ENCODE results near the gene CACNA2D4. TPM values are rescaled to one million over a fixed set of nuclear protein-coding genes. Genes with fewer than 3 reads are reported as not detected.

CACNA2D4 gene
- total and polyA plus RNA-seq, 2 donors from 2014 or later = 2.5 to 7.3 TPM

- H3K9me3 ChIP-seq (ENCODE audit: control insufficient read depth in 2 of 3, insufficient read depth in 1 of 3, low read length in 3 of 3) = peaks cover 0 to 3% (median 3%) of the 10 kb centered on the region in 3 donors
- H3K27ac ChIP-seq (ENCODE audit: low read depth in 2 of 2, low read length in 2 of 2) = no peak overlapping the region
- intact Hi-C loops (cut with DNase I) = no loop called here
- no peaks in the 10 kb centered on the region for H3K36me3 ChIP-seq (ENCODE audit: control insufficient read depth in 2 of 3, insufficient read depth in 3 of 3, low read length in 3 of 3)
- H3K4me1 ChIP-seq (ENCODE audit: control insufficient read depth in 2 of 3, insufficient read depth in 2 of 3, low read depth in 1 of 3, low read length in 3 of 3) = no peaks in the 10 kb centered on the region
- no peak for TF ChIP-seq CTCF (IDR thresholded peaks at IDR 0.05; ENCODE audit: borderline replicate concordance, extremely low read depth, insufficient read depth)
- peak in 1 of 5 donors; percentile 59 for DNase-seq
- no peak overlapping the region for H3K4me3 ChIP-seq (ENCODE audit: low read length in 3 of 3)
- FAIRE-seq = no peak
- H3K27me3 ChIP-seq (ENCODE audit: control insufficient read depth, insufficient read depth, low read length) = no peaks in the 10 kb centered on the region
- H3K9ac ChIP-seq (ENCODE audit: low read length in 3 of 3) = no peak overlapping the region
Observed at GRCh38 chr12:1890119-1890703, 28.2 kb downstream of the CACNA2D4 start.

GRCh38 chr12:1888923-1889322, 29.5 kb downstream of the CACNA2D4 start:
- no peaks in the 10 kb centered on the region for H3K36me3 ChIP-seq (ENCODE audit: control insufficient read depth in 2 of 3, insufficient read depth in 3 of 3, low read length in 3 of 3)
- DNase-seq = no peak
- no peak overlapping the region for H3K9ac ChIP-seq (ENCODE audit: low read length in 3 of 3)
- peaks cover 0 to 3% (median 3%) of the 10 kb centered on the region in 3 donors for H3K9me3 ChIP-seq (ENCODE audit: control insufficient read depth in 2 of 3, insufficient read depth in 1 of 3, low read length in 3 of 3)
- no peak for FAIRE-seq
- intact Hi-C loops (cut with DNase I) = no loop called here
- no peak overlapping the region for H3K27ac ChIP-seq (ENCODE audit: low read depth in 2 of 2, low read length in 2 of 2)
- H3K4me1 ChIP-seq (ENCODE audit: control insufficient read depth in 2 of 3, insufficient read depth in 2 of 3, low read depth in 1 of 3, low read length in 3 of 3) = no peaks in the 10 kb centered on the region
- no peak for TF ChIP-seq CTCF (IDR thresholded peaks at IDR 0.05; ENCODE audit: borderline replicate concordance, extremely low read depth, insufficient read depth)
- no peaks in the 10 kb centered on the region for H3K27me3 ChIP-seq (ENCODE audit: control insufficient read depth, insufficient read depth, low read length)
- no peak overlapping the region for H3K4me3 ChIP-seq (ENCODE audit: low read length in 3 of 3)

GRCh38 chr12:1886396-1887008, 31.9 kb downstream of the CACNA2D4 start:
- Histone ChIP-seq H3K27ac (ENCODE audit: low read depth in 2 of 2, low read length in 2 of 2) (no peak overlapping the region), H3K9me3 (ENCODE audit: control insufficient read depth in 2 of 3, insufficient read depth in 1 of 3, low read length in 3 of 3) (no peaks in the 10 kb centered on the region), H3K9ac (ENCODE audit: low read length in 3 of 3) (no peak overlapping the region), H3K36me3 (ENCODE audit: control insufficient read depth in 2 of 3, insufficient read depth in 3 of 3, low read length in 3 of 3) (no peaks in the 10 kb centered on the region), H3K4me3 (ENCODE audit: low read length in 3 of 3) (no peak overlapping the region), H3K4me1 (ENCODE audit: control insufficient read depth in 2 of 3, insufficient read depth in 2 of 3, low read depth in 1 of 3, low read length in 3 of 3) (no peaks in the 10 kb centered on the region), H3K27me3 (ENCODE audit: control insufficient read depth, insufficient read depth, low read length) (no peaks in the 10 kb centered on the region)
- FAIRE-seq (no peak), DNase-seq (no peak)
- intact Hi-C loops (cut with DNase I) = no loop called here
- no peak for TF ChIP-seq CTCF (IDR thresholded peaks at IDR 0.05; ENCODE audit: borderline replicate concordance, extremely low read depth, insufficient read depth)
